Ovary (tissue), 3 donors: ENCODE data around the gene TRAF3IP3.

Experiments
- CTCF ChIP-seq, 3 donors: fragments of 450-650 bp in 2 of 3; fragments of 200-600 bp in 1 of 3; IDR thresholded peaks; one replicate each; pipeline versions ENCODE4 v1.5.1 to v1.8.0; 2016 to 2022; ENCODE audit warnings: antibody characterized with exemption in 3 of 3, mild to moderate bottlenecking in 1 of 3
- EP300 ChIP-seq: sonication (generic); formaldehyde crosslinking; IDR thresholded peaks from one replicate; pipeline ENCODE4 v1.6.1; 2017; ENCODE audit warnings: antibody characterized with exemption
- POLR2A ChIP-seq: fragments of 450-650 bp; IDR thresholded peaks from one replicate; pipeline ENCODE4 v1.6.1; 2017; ENCODE audit warnings: antibody characterized with exemption, mild to moderate bottlenecking, moderate library complexity
- donor health status: DM: no; HTN: no; CAD: no.

GRCh38 chr1:209816923-209817322, 61.1 kb downstream of the TRAF3IP3 start:
- TF ChIP-seq CTCF (IDR thresholded peaks at IDR 0.05) = no peak
- TF ChIP-seq POLR2A = no peak
- TF ChIP-seq EP300 = no peak
